ENCODE measurements around the gene PDCD1.

- TF ChIP-seq SUZ12 (IDR thresholded peaks at IDR 0.05) (no peak), ARNT (IDR thresholded peaks at IDR 0.05) (no peak), PKNOX1 (IDR thresholded peaks at IDR 0.05) (no peak), FOXM1 (IDR thresholded peaks at IDR 0.05; ENCODE audit: borderline replicate concordance) (no peak), BHLHE40 (IDR thresholded peaks at IDR 0.05; ENCODE audit: borderline replicate concordance) (no peak), SP1 (IDR thresholded peaks at IDR 0.05) (no peak), HDGF (IDR thresholded peaks at IDR 0.05; ENCODE audit: borderline replicate concordance) (no peak), ELF4 (IDR thresholded peaks at IDR 0.05) (no peak), LEF1 (IDR thresholded peaks at IDR 0.05; ENCODE audit: borderline replicate concordance) (no peak), ZNF384 (IDR thresholded peaks at IDR 0.05) (no peak), TARDBP (IDR thresholded peaks at IDR 0.05) (no peak)
These were observed 26.2 kb upstream of the PDCD1 start for GRCh38 chr2:241884951-241885290.

Data from HEK293T (cell line).